HFF-Myc (cell line): ENCODE data around the gene CREBZF.
A peak's percentile ranks its signal among the peaks of the same experiment; 100 is the strongest.
"Not testable (repeated sequence)": the region's sequence is repeated elsewhere in the genome, so short reads cannot be mapped to it uniquely, and the experiment has no call there.

Experiments
- DNase-seq: peaks from one replicate; pipeline ENCODE4 v3.0.0-alpha.2; 2011; ENCODE audit warnings: low read depth; ENCODE audit errors: extremely low read depth
- H3K4me3 ChIP-seq: replicated peaks from 2 replicates; pipeline ENCODE4 v1.5.1; 2011; ENCODE audit warnings: low read depth, mild to moderate bottlenecking, control low read depth, low read length
- CTCF ChIP-seq: IDR thresholded peaks from 2 replicates; pipeline ENCODE4 v1.5.1; 2012; ENCODE audit warnings: mild to moderate bottlenecking, low read depth, low read length, control low read depth; ENCODE audit errors: missing control alignments

The CREBZF gene

GRCh38 chr11:85658180-85658579 lies 6.7 kb downstream of the CREBZF start:
- no peak for DNase-seq
- H3K4me3 ChIP-seq, result no peak overlapping the region
- TF ChIP-seq CTCF, result no peak

GRCh38 chr11:85656777-85657176 lies 8.2 kb downstream of the CREBZF start:
- no peak for DNase-seq
- TF ChIP-seq CTCF, result no peak
- H3K4me3 ChIP-seq, result no peak overlapping the region

GRCh38 chr11:85654343-85654742 lies 10.6 kb downstream of the CREBZF start:
- not testable (repeated sequence) for DNase-seq, H3K4me3 ChIP-seq

- no peak for DNase-seq
Measured at GRCh38 chr11:85652786-85653447, 12.0 kb downstream of the CREBZF start.

GRCh38 chr11:85651118-85651517 lies 13.8 kb downstream of the CREBZF start:
- no peak for TF ChIP-seq CTCF
- no peak for DNase-seq
- no peak overlapping the region for H3K4me3 ChIP-seq

More at GRCh38 chr11:85652786-85653447, 12.0 kb downstream of the CREBZF start:
- TF ChIP-seq CTCF, result no peak
- no peak overlapping the region for H3K4me3 ChIP-seq

- TF ChIP-seq CTCF, result no peak
- peak; percentile 56 for DNase-seq
- H3K4me3 ChIP-seq, result peak within 1 kb of the TSS; percentile 58
Measured at GRCh38 chr11:85647604-85648299, 17.2 kb downstream of the CREBZF start, which contains the start of gene TMEM126A. Gene TMEM126A, plus strand, starts transcription at chr11:85647967. Its CDS starts 2,289 bp downstream, at chr11:85650256.

GRCh38 chr11:85647078-85647477 lies 17.9 kb downstream of the CREBZF start:
- TF ChIP-seq CTCF, result no peak
- peak overlapping the region; percentile 58 for H3K4me3 ChIP-seq
- no peak for DNase-seq
